ENCODE results near the gene KCTD11. TPM values are rescaled to one million over a fixed set of nuclear protein-coding genes. Genes with fewer than 3 reads are reported as not detected.

The KCTD11 gene
- total and polyA plus RNA-seq, 2 donors (not counting 1 experiment from before 2014, with no cell fraction given): 4.3 to 13.4 TPM

GRCh38 chr17:7317161-7317803 lies 34.7 kb upstream of the KCTD11 start:
- H3K27me3 ChIP-seq (replicated peaks in 1 of 4; ENCODE audit: control extremely low read depth in 1 of 4, control insufficient read depth in 3 of 4, insufficient read depth in 4 of 4, low read length in 3 of 4): no peaks in the 10 kb centered on the region
- no peaks in the 10 kb centered on the region for H3K27me3 Mint-ChIP-seq
- no peak for ATAC-seq (ENCODE audit: low read depth)

More at GRCh38 chr17:7317161-7317803, 34.7 kb upstream of the KCTD11 start:
- Histone ChIP-seq H3K36me3 (replicated peaks in 1 of 2; ENCODE audit: control extremely low read depth in 1 of 2, control insufficient read depth in 1 of 2, extremely low read depth in 1 of 2, insufficient read depth in 2 of 2, low read length in 1 of 2) (peaks cover 5 to 67% of the 10 kb centered on the region in 2 experiments), H3K4me2 (replicated peaks; ENCODE audit: low read depth, low read length, poor library complexity, severe bottlenecking) (no peak overlapping the region), H3K4me3 (ENCODE audit: control extremely low read depth in 1 of 5, extremely low read depth in 1 of 5, insufficient read depth in 1 of 5, low read depth in 2 of 5, low read length in 4 of 5) (no peak overlapping the region), H4K20me1 (ENCODE audit: control insufficient read depth, insufficient read depth, low read length, poor library complexity, severe bottlenecking) (peaks cover 26% of the 10 kb centered on the region), H2AFZ (ENCODE audit: insufficient read depth, low read depth, low read length, poor library complexity, severe bottlenecking) (no peak overlapping the region), H3K4me1 (ENCODE audit: control insufficient read depth in 2 of 2, insufficient read depth in 2 of 2, low read length in 2 of 2) (peaks cover 17 to 28% of the 10 kb centered on the region in 2 donors), H3K9ac (ENCODE audit: low read length) (no peak overlapping the region), H3K79me2 (ENCODE audit: control insufficient read depth, insufficient read depth, low read length) (peaks cover 37% of the 10 kb centered on the region), H3K9me3 (ENCODE audit: control extremely low read depth in 1 of 3, control insufficient read depth in 2 of 3, insufficient read depth in 1 of 3, low read length in 2 of 3) (no peaks in the 10 kb centered on the region), H3K27ac (ENCODE audit: low read length in 2 of 2) (no peak overlapping the region)
- H3K4me3 Mint-ChIP-seq: peak overlapping the region; percentile 64
- H3K9me3 Mint-ChIP-seq (ENCODE audit: insufficient read depth): no peaks in the 10 kb centered on the region
- peak overlapping the region; percentile 59 for H3K27ac Mint-ChIP-seq
- intact Hi-C loops (cut with micrococcal nuclease): no loop called here
- peaks cover 37% of the 10 kb centered on the region for H3K4me1 Mint-ChIP-seq
- CTCF ChIA-PET: interaction anchor here (2.2 kb wide), 1 partner anchor 19 kb away, joined by 5 read pairs; the partner anchor contains the start of gene ACAP1
- WGBS (ENCODE audit: insufficient coverage): 94% methylated on average over 11 of the region's 16 CpGs
- DNase-seq: no peak
- TF ChIP-seq CTCF (IDR thresholded peaks at IDR 0.05) (no peak), EZH2 (IDR thresholded peaks at IDR 0.05; ENCODE audit: borderline replicate concordance, insufficient read depth, low read depth, low read length, poor library complexity, severe bottlenecking) (no peak)
- POLR2A ChIA-PET: interaction anchor here (1.3 kb wide), 1 partner anchor 9 kb away, joined by 4 read pairs; no protein-coding TSS in a partner anchor
